ENCODE measurements around the gene CELSR2.
"Not testable (repeated sequence)": the region's sequence is repeated elsewhere in the genome, so short reads cannot be mapped to it uniquely, and the experiment has no call there.

- TF ChIP-seq CTCF (IDR thresholded peaks at IDR 0.05); ZFX (IDR thresholded peaks at IDR 0.05; ENCODE audit: borderline replicate concordance): not testable (repeated sequence)
These were observed 28.1 kb upstream of the CELSR2 start for GRCh38 chr1:109221201-109221600.
